Prostate gland (tissue), 2 donors: Measurements from ENCODE around the gene TECPR2. TPM values are rescaled to one million over a fixed set of nuclear protein-coding genes. Genes with fewer than 3 reads are reported as not detected.

Experiments
- DNase-seq: peaks from one replicate; pipeline ENCODE4 v3.0.0-alpha.2; 2019; ENCODE audit warnings: low spot score
- H3K27ac ChIP-seq, 2 donors: fragments of 200-600 bp; sonication (generic); 2 replicates each; pipeline ENCODE4 v1.5.1; 2017 to 2019
- H3K27me3 ChIP-seq: fragments of 200-600 bp; sonication (generic); replicated peaks from 2 replicates; pipeline ENCODE4 v1.5.1; 2019; ENCODE audit not compliant: insufficient read depth
- H3K36me3 ChIP-seq, 2 donors: fragments of 200-600 bp; sonication (generic); 1 replicate in 1 of 2; 2 replicates in 1 of 2; pipeline versions ENCODE4 v1.5.1 to v1.8.1; 2017 to 2019
- H3K4me1 ChIP-seq: fragments of 200-600 bp; sonication (generic); replicated peaks from 2 replicates; pipeline ENCODE4 v1.5.1; 2019
- H3K4me3 ChIP-seq, 2 donors: fragments of 200-600 bp; sonication (generic); 2 replicates each; pipeline ENCODE4 v1.5.1; 2017 to 2019
- H3K9me3 ChIP-seq: fragments of 200-600 bp; sonication (generic); 2 replicates; pipeline ENCODE4 v1.5.1; 2017
- CTCF ChIP-seq, 4 experiments: fragments of 200-600 bp in 2 of 4; fragments of 450-650 bp in 2 of 4; sonication (generic) in 2 of 4; IDR thresholded peaks; 1 replicate in 3 of 4; 2 replicates in 1 of 4; pipeline ENCODE4 v1.5.1; 2016 to 2019; ENCODE audit warnings: antibody characterized with exemption in 4 of 4, mild to moderate bottlenecking in 2 of 4, moderate library complexity in 2 of 4
- POLR2A ChIP-seq: fragments of 450-650 bp; IDR thresholded peaks from one replicate; pipeline ENCODE4 v1.6.1; 2016; ENCODE audit warnings: antibody characterized with exemption, mild to moderate bottlenecking
- POLR2AphosphoS5 ChIP-seq: sonication (generic); formaldehyde crosslinking; IDR thresholded peaks from one replicate; pipeline ENCODE4 v1.6.1; 2017; ENCODE audit warnings: antibody characterized with exemption
- WGBS: methylation state at CpG from one replicate; pipeline ENCODE4 v1.1.5; 2018; 5-methylcytosine and 5-hydroxymethylcytosine counted together
- intact Hi-C: fragments of 100-400 bp; cut with DNase I; formaldehyde crosslinking; loops from one replicate; pipeline ENCODE4 v1.14.2; 2022
- total RNA-seq, 2 donors: library from RNA; depleted of rRNA; stranded (reverse); fragments of >200 nt; gene quantifications; one replicate each; pipeline ENCODE4 v1.1.0, GENCODE V29; 2016

TECPR2 gene
- total RNA-seq, 2 donors from 2014 or later = 12.9 to 45.0 TPM

- no peak for DNase-seq
- Histone ChIP-seq H3K9me3 (no peaks in the 10 kb centered on the region), H3K4me3 (no peak overlapping the region), H3K27me3 (no peaks in the 10 kb centered on the region), H3K27ac (no peak overlapping the region), H3K36me3 (no peaks in the 10 kb centered on the region), H3K4me1 (no peaks in the 10 kb centered on the region)
- intact Hi-C loops = no loop called here
- TF ChIP-seq CTCF (IDR thresholded peaks at IDR 0.05) = no peak
- TF ChIP-seq POLR2AphosphoS5 = no peak
- TF ChIP-seq POLR2A = no peak
Measured at GRCh38 chr14:102377696-102378095, 15.0 kb downstream of the TECPR2 start.

- H3K4me1 ChIP-seq = no peaks in the 10 kb centered on the region
- WGBS = 96% methylated on average over 9 of the region's 9 CpGs
Measured at GRCh38 chr14:102378830-102379229, 16.1 kb downstream of the TECPR2 start.

GRCh38 chr14:102387086-102387485 is 24.3 kb downstream of the TECPR2 start:
- no peaks in the 10 kb centered on the region for H3K4me1 ChIP-seq
- no peaks in the 10 kb centered on the region for H3K9me3 ChIP-seq
- no peak for TF ChIP-seq CTCF (IDR thresholded peaks at IDR 0.05)
- TF ChIP-seq POLR2AphosphoS5 = no peak
- no peak for TF ChIP-seq POLR2A
- H3K4me3 ChIP-seq = no peak overlapping the region
- no peak overlapping the region for H3K27ac ChIP-seq
- no peak for DNase-seq
- intact Hi-C loops = no loop called here
- no peaks in the 10 kb centered on the region for H3K27me3 ChIP-seq
- no peaks in the 10 kb centered on the region for H3K36me3 ChIP-seq

More at GRCh38 chr14:102378830-102379229, 16.1 kb downstream of the TECPR2 start:
- intact Hi-C loops = no loop called here
- Histone ChIP-seq H3K27me3 (no peaks in the 10 kb centered on the region), H3K36me3 (no peaks in the 10 kb centered on the region), H3K9me3 (no peaks in the 10 kb centered on the region), H3K4me3 (no peak overlapping the region), H3K27ac (no peak overlapping the region)
- no peak for DNase-seq
- TF ChIP-seq CTCF (IDR thresholded peaks at IDR 0.05) = no peak
- TF ChIP-seq POLR2A = no peak
- no peak for TF ChIP-seq POLR2AphosphoS5

- no peak overlapping the region for H3K27ac ChIP-seq
- intact Hi-C loops = no loop called here
- WGBS = 64% methylated on average over 2 of the region's 2 CpGs
Measured at GRCh38 chr14:102389246-102389645, 26.5 kb downstream of the TECPR2 start.

More at GRCh38 chr14:102389246-102389645, 26.5 kb downstream of the TECPR2 start:
- Histone ChIP-seq H3K4me1 (no peaks in the 10 kb centered on the region), H3K4me3 (no peak overlapping the region), H3K27me3 (no peaks in the 10 kb centered on the region), H3K9me3 (no peaks in the 10 kb centered on the region), H3K36me3 (no peaks in the 10 kb centered on the region)
- no peak for DNase-seq
- TF ChIP-seq CTCF (IDR thresholded peaks at IDR 0.05) (no peak), POLR2AphosphoS5 (no peak), POLR2A (no peak)
